HepG2 (cell line): ENCODE data around the gene GPLD1. TPM values are rescaled to one million over a fixed set of nuclear protein-coding genes. Genes with fewer than 3 reads are reported as not detected.

ENCODE experiments used
- GATAD2A ChIP-seq: IDR thresholded peaks from 2 replicates; pipeline ENCODE4 v1.6.1; 2016
- PITX1 ChIP-seq: sonication (generic); formaldehyde crosslinking; IDR thresholded peaks from 2 replicates; pipeline ENCODE4 v1.5.1; 2020; ENCODE audit warnings: mild to moderate bottlenecking, missing genetic modification reagents
- SAP130 ChIP-seq: IDR thresholded peaks from 2 replicates; pipeline ENCODE4 v1.6.1; 2016; ENCODE audit warnings: low read depth
- TEAD2 ChIP-seq: sonication (generic); formaldehyde crosslinking; IDR thresholded peaks from 2 replicates; pipeline ENCODE4 v1.9.0; 2021; ENCODE audit warnings: missing genetic modification reagents
- TOPORS ChIP-seq: sonication (generic); formaldehyde crosslinking; IDR thresholded peaks from 2 replicates; pipeline ENCODE4 v1.8.0; 2023; ENCODE audit warnings: mild to moderate bottlenecking, missing genetic modification reagents
- ZFX ChIP-seq: sonication (generic); formaldehyde crosslinking; IDR thresholded peaks from 2 replicates; pipeline ENCODE4 v1.4.0; 2020; ENCODE audit warnings: mild to moderate bottlenecking, low read depth, missing genetic modification reagents, moderate library complexity
- ZNF12 ChIP-seq: sonication (generic); formaldehyde crosslinking; IDR thresholded peaks from 2 replicates; pipeline ENCODE4 v1.5.0; 2020; ENCODE audit warnings: missing genetic modification reagents
- ZNF660 ChIP-seq: sonication (generic); formaldehyde crosslinking; IDR thresholded peaks from 2 replicates; pipeline ENCODE4 v1.5.1; 2020; ENCODE audit warnings: mild to moderate bottlenecking, low read depth, missing genetic modification reagents, borderline replicate concordance
- polyA plus RNA-seq, 8 experiments: library from polyadenylated mRNA; depleted of rRNA in 3 of 8; stranded (reverse) in 7 of 8; unstranded in 1 of 8; fragments of >200 nt; fragmentation: Illumina TruSeq in 4 of 8; extraction: Trizol in 4 of 8; gene quantifications; 2 replicates each; pipeline versions ENCODE4 v1.2.1 to v1.2.3, GENCODE V29; 2011 to 2016; ENCODE audit warnings: low read depth in 4 of 8, missing spikeins in 1 of 8, mixed read lengths in 1 of 8; ENCODE audit not compliant: insufficient read depth in 1 of 8
- total RNA-seq, 5 experiments: library from RNA; depleted of rRNA; stranded (reverse); fragments of >200 nt; fragmentation: Illumina TruSeq; extraction: Trizol; gene quantifications; 2 replicates each; pipeline ENCODE4 v1.2.3, GENCODE V29; 2016; ENCODE audit warnings: low read depth in 1 of 5
- TF ChIP-seq, protein P1 (sequence below): sonication (generic); formaldehyde crosslinking; IDR thresholded peaks from 2 replicates; pipeline ENCODE4 v1.5.1; 2020; ENCODE audit warnings: mild to moderate bottlenecking, moderate library complexity, missing genetic modification reagents
- TF ChIP-seq, protein P2 (sequence below): IDR thresholded peaks from 2 replicates; pipeline ENCODE4 v1.6.1; 2012; ENCODE audit warnings: low read length, improper control_type of control experiment
- TF ChIP-seq, protein P3 (sequence below): sonication (generic); formaldehyde crosslinking; IDR thresholded peaks from 2 replicates; pipeline ENCODE4 v1.4.0; 2020; ENCODE audit warnings: missing genetic modification reagents
- TF ChIP-seq, protein P4 (sequence below): sonication (generic); formaldehyde crosslinking; IDR thresholded peaks from 2 replicates; pipeline ENCODE4 v1.4.0; 2020; ENCODE audit warnings: mild to moderate bottlenecking, low read depth, missing genetic modification reagents
- TF ChIP-seq, protein P5 (sequence below): sonication (generic); IDR thresholded peaks from 2 replicates; pipeline ENCODE4 v1.6.1; 2016; ENCODE audit warnings: low read depth, borderline replicate concordance
- TF ChIP-seq, protein P6 (sequence below): sonication (generic); formaldehyde crosslinking; IDR thresholded peaks from 2 replicates; pipeline ENCODE4; 2020; ENCODE audit warnings: missing genetic modification reagents, mild to moderate bottlenecking, borderline replicate concordance

Gene GPLD1
- total and polyA plus RNA-seq, 2 of the 13 experiments (the other 11 are each of a cell fraction or from before 2014, with no cell fraction given): 6.2 to 7.6 TPM

DNA sequence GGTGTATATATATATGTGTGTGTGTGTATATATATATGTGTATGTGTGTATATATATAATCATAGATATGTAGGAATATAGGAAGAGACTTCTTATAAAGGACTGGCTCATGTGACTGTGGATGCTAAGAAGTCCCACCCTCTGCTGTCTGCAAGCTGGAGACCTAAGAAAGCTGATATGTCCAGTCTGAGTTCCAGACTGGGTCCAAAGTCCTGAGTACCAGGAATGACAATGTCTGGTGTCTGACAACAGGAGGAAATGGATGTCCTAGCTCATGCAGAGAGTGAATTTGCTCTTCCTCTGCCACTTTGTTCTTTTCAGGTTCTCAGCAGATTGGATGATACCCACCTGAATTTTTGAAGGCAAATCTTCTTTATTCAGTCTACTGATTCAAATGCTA is 12.5 kb upstream of the GPLD1 start (continued):
- TF ChIP-seq, protein P1, sequence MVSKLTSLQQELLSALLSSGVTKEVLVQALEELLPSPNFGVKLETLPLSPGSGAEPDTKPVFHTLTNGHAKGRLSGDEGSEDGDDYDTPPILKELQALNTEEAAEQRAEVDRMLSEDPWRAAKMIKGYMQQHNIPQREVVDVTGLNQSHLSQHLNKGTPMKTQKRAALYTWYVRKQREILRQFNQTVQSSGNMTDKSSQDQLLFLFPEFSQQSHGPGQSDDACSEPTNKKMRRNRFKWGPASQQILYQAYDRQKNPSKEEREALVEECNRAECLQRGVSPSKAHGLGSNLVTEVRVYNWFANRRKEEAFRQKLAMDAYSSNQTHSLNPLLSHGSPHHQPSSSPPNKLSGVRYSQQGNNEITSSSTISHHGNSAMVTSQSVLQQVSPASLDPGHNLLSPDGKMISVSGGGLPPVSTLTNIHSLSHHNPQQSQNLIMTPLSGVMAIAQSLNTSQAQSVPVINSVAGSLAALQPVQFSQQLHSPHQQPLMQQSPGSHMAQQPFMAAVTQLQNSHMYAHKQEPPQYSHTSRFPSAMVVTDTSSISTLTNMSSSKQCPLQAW (CRISPR knock-in tag): no peak
- TF ChIP-seq TOPORS: no peak
- TF ChIP-seq TEAD2 (CRISPR knock-in tag): no peak
- TF ChIP-seq SAP130 (CRISPR knock-in tag): peak; percentile 30; the same call in 1 of the 2 replicates
- TF ChIP-seq, protein P2, sequence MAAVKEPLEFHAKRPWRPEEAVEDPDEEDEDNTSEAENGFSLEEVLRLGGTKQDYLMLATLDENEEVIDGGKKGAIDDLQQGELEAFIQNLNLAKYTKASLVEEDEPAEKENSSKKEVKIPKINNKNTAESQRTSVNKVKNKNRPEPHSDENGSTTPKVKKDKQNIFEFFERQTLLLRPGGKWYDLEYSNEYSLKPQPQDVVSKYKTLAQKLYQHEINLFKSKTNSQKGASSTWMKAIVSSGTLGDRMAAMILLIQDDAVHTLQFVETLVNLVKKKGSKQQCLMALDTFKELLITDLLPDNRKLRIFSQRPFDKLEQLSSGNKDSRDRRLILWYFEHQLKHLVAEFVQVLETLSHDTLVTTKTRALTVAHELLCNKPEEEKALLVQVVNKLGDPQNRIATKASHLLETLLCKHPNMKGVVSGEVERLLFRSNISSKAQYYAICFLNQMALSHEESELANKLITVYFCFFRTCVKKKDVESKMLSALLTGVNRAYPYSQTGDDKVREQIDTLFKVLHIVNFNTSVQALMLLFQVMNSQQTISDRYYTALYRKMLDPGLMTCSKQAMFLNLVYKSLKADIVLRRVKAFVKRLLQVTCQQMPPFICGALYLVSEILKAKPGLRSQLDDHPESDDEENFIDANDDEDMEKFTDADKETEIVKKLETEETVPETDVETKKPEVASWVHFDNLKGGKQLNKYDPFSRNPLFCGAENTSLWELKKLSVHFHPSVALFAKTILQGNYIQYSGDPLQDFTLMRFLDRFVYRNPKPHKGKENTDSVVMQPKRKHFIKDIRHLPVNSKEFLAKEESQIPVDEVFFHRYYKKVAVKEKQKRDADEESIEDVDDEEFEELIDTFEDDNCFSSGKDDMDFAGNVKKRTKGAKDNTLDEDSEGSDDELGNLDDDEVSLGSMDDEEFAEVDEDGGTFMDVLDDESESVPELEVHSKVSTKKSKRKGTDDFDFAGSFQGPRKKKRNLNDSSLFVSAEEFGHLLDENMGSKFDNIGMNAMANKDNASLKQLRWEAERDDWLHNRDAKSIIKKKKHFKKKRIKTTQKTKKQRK: no peak
- no peak for TF ChIP-seq PITX1 (CRISPR knock-in tag)
- TF ChIP-seq, protein P3, sequence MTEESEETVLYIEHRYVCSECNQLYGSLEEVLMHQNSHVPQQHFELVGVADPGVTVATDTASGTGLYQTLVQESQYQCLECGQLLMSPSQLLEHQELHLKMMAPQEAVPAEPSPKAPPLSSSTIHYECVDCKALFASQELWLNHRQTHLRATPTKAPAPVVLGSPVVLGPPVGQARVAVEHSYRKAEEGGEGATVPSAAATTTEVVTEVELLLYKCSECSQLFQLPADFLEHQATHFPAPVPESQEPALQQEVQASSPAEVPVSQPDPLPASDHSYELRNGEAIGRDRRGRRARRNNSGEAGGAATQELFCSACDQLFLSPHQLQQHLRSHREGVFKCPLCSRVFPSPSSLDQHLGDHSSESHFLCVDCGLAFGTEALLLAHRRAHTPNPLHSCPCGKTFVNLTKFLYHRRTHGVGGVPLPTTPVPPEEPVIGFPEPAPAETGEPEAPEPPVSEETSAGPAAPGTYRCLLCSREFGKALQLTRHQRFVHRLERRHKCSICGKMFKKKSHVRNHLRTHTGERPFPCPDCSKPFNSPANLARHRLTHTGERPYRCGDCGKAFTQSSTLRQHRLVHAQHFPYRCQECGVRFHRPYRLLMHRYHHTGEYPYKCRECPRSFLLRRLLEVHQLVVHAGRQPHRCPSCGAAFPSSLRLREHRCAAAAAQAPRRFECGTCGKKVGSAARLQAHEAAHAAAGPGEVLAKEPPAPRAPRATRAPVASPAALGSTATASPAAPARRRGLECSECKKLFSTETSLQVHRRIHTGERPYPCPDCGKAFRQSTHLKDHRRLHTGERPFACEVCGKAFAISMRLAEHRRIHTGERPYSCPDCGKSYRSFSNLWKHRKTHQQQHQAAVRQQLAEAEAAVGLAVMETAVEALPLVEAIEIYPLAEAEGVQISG (CRISPR knock-in tag): no peak
- 0 out of 2 replicates have a peak, but pooled peaks have one; percentile 26 for TF ChIP-seq GATAD2A
- no peak for TF ChIP-seq ZNF660 (CRISPR knock-in tag)
- TF ChIP-seq, protein P4, sequence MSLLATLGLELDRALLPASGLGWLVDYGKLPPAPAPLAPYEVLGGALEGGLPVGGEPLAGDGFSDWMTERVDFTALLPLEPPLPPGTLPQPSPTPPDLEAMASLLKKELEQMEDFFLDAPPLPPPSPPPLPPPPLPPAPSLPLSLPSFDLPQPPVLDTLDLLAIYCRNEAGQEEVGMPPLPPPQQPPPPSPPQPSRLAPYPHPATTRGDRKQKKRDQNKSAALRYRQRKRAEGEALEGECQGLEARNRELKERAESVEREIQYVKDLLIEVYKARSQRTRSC (CRISPR knock-in tag): no peak
- TF ChIP-seq, protein P5, sequence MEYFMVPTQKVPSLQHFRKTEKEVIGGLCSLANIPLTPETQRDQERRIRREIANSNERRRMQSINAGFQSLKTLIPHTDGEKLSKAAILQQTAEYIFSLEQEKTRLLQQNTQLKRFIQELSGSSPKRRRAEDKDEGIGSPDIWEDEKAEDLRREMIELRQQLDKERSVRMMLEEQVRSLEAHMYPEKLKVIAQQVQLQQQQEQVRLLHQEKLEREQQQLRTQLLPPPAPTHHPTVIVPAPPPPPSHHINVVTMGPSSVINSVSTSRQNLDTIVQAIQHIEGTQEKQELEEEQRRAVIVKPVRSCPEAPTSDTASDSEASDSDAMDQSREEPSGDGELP: no peak
- TF ChIP-seq, protein P6, sequence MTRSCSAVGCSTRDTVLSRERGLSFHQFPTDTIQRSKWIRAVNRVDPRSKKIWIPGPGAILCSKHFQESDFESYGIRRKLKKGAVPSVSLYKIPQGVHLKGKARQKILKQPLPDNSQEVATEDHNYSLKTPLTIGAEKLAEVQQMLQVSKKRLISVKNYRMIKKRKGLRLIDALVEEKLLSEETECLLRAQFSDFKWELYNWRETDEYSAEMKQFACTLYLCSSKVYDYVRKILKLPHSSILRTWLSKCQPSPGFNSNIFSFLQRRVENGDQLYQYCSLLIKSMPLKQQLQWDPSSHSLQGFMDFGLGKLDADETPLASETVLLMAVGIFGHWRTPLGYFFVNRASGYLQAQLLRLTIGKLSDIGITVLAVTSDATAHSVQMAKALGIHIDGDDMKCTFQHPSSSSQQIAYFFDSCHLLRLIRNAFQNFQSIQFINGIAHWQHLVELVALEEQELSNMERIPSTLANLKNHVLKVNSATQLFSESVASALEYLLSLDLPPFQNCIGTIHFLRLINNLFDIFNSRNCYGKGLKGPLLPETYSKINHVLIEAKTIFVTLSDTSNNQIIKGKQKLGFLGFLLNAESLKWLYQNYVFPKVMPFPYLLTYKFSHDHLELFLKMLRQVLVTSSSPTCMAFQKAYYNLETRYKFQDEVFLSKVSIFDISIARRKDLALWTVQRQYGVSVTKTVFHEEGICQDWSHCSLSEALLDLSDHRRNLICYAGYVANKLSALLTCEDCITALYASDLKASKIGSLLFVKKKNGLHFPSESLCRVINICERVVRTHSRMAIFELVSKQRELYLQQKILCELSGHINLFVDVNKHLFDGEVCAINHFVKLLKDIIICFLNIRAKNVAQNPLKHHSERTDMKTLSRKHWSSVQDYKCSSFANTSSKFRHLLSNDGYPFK (CRISPR knock-in tag): no peak
- TF ChIP-seq ZFX (CRISPR knock-in tag): no peak
- no peak for TF ChIP-seq ZNF12 (CRISPR knock-in tag)
